Epithelial cell of proximal tubule (primary cell): Measurements from ENCODE around the gene CUL5. TPM values are rescaled to one million over a fixed set of nuclear protein-coding genes. Genes with fewer than 3 reads are reported as not detected.

ENCODE experiments used
- DNase-seq: peaks from one replicate; pipeline ENCODE4 v3.0.0-alpha.2; 2011; ENCODE audit warnings: low read depth
- H3K4me3 ChIP-seq: 2 replicates; pipeline ENCODE4 v1.5.1; 2011; ENCODE audit warnings: low read depth, mild to moderate bottlenecking, low read length
- CTCF ChIP-seq: conservative IDR thresholded peaks from 2 replicates; pipeline ENCODE4 v1.5.1; 2012; ENCODE audit warnings: low read depth, mild to moderate bottlenecking, low read length
- total RNA-seq: library from RNA; depleted of rRNA; stranded (reverse); fragments of >200 nt; gene quantifications from 2 replicates; pipeline ENCODE4 v1.2.3, GENCODE V29; 2015

Gene CUL5
- total RNA-seq, 1 donor from 2014 or later, result 19.0 TPM

- no peak for TF ChIP-seq CTCF
- H3K4me3 ChIP-seq, result no peak overlapping the region
- no peak for DNase-seq
Measured at GRCh38 chr11:107988397-107989158, 20.1 kb upstream of the CUL5 start.

DNA sequence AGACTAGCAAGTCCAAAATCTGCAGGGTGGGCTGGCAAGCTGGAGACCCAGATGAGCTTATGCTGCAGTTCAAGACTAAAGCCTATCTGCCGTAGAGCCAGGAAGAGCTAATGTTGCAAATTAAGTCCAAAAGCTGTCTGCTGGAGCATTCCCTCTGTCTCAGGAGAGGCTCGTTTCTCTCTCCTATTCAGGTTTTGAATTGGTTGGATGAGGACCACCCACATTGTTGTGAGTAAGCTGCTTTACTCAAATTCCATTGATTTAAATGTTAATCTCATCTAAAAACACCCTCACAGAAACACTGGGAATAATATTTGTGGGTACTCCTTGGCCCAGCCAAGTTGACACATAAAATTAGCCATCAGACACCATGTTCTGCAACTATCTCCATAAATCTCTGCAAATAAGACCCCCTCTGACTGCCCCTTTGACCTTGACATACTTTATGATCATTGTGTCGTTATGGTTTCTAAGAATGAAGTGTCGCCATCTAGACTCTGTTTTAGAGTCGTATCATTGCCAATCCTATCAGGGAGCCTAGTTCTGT, 16.8 kb upstream of the CUL5 start:
- DNase-seq, result no peak
- TF ChIP-seq CTCF, result no peak
- no peak overlapping the region for H3K4me3 ChIP-seq

- TF ChIP-seq CTCF, result no peak
- no peak overlapping the region for H3K4me3 ChIP-seq
- DNase-seq, result no peak
Measured at GRCh38 chr11:107996006-107996776, 12.5 kb upstream of the CUL5 start.

- H3K4me3 ChIP-seq, result no peak overlapping the region
- no peak for TF ChIP-seq CTCF
- DNase-seq, result no peak
Measured at GRCh38 chr11:107998761-107999160, 9.9 kb upstream of the CUL5 start.

- DNase-seq, result no peak
- peak; percentile 74 for TF ChIP-seq CTCF
- no peak overlapping the region for H3K4me3 ChIP-seq
Measured at GRCh38 chr11:107999759-108000455, 8.8 kb upstream of the CUL5 start.

DNA sequence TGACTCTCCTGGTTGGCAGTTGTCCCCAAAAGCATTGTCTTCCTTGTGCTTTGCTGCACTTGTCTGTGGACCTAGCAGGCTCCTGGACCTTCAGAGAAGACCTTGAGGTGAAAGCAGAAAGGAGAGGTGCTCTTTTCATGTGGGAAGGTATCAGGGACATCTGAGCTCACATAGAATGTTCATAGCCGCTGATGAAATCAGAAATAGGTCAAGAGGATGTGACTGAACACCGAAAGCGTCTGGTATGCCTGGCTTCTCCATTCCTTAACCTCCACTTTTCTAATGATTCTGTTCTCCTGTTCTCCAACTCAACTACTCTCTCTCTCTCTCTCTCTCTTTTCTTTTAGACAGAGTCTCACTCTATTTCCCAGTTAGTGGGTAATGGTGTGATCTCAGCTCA, 6.2 kb upstream of the CUL5 start:
- H3K4me3 ChIP-seq, result no peak overlapping the region
- no peak for TF ChIP-seq CTCF
- no peak for DNase-seq
